Gastrocnemius medialis (tissue), 4 donors: ENCODE data around the gene PLOD3. TPM values are rescaled to one million over a fixed set of nuclear protein-coding genes. Genes with fewer than 3 reads are reported as not detected.
"Not testable (repeated sequence)": the region's sequence is repeated elsewhere in the genome, so short reads cannot be mapped to it uniquely, and the experiment has no call there.

Source experiments
- ATAC-seq, 2 donors: fragments of 150-250 bp; one replicate each; pipeline ENCODE4 v1.9.1; 2016
- DNase-seq, 2 donors: peaks; one replicate each; pipeline ENCODE4 v3.0.0-alpha.2; 2019
- H3K27ac ChIP-seq, 4 donors: fragments of 200-600 bp; sonication (generic); 1 replicate in 1 of 4; 2 replicates in 3 of 4; pipeline ENCODE4 v1.5.1; 2016 to 2018; ENCODE audit warnings: mild to moderate bottlenecking in 2 of 4, moderate library complexity in 1 of 4
- H3K27me3 ChIP-seq, 3 donors: fragments of 200-600 bp; sonication (generic) in 2 of 3; 1 replicate in 1 of 3; 2 replicates in 2 of 3; pipeline versions ENCODE4 v1.5.1 to v1.6.0; 2016 to 2019; ENCODE audit warnings: mild to moderate bottlenecking in 1 of 3, moderate library complexity in 1 of 3
- H3K36me3 ChIP-seq, 2 donors: fragments of 200-600 bp; sonication (generic) in 1 of 2; one replicate each; pipeline ENCODE4 v1.5.1; 2017 to 2018
- H3K4me1 ChIP-seq, 2 donors: fragments of 200-600 bp; sonication (generic) in 1 of 2; one replicate each; pipeline ENCODE4 v1.5.1; 2016 to 2017; ENCODE audit warnings: mild to moderate bottlenecking in 2 of 2
- H3K4me3 ChIP-seq, 4 donors: fragments of 200-600 bp; sonication (generic) in 3 of 4; 1 replicate in 1 of 4; 2 replicates in 3 of 4; pipeline ENCODE4 v1.5.1; 2016 to 2019; ENCODE audit warnings: mild to moderate bottlenecking in 2 of 4
- H3K9me3 ChIP-seq, 3 donors: fragments of 200-600 bp; sonication (generic) in 2 of 3; 1 replicate in 1 of 3; 2 replicates in 2 of 3; pipeline ENCODE4 v1.5.1; 2016 to 2019
- CTCF ChIP-seq, 5 experiments: fragments of 450-650 bp in 3 of 5; fragments of 200-600 bp in 2 of 5; sonication (generic) in 2 of 5; IDR thresholded peaks in 4 of 5; conservative IDR thresholded peaks in 1 of 5; 1 replicate in 4 of 5; 2 replicates in 1 of 5; pipeline ENCODE4 v1.5.1; 2016 to 2019; ENCODE audit warnings: antibody characterized with exemption in 5 of 5, mild to moderate bottlenecking in 3 of 5, moderate library complexity in 3 of 5
- POLR2A ChIP-seq, 2 donors: fragments of 450-650 bp; IDR thresholded peaks; one replicate each; pipeline ENCODE4 v1.6.1; 2017; ENCODE audit warnings: antibody characterized with exemption in 2 of 2, mild to moderate bottlenecking in 2 of 2, moderate library complexity in 2 of 2
- in situ Hi-C, 4 donors: fragments of 200-750 bp; cut with MboI; loops; one replicate each; pipeline versions ENCODE4 v1.15.0 to v1.8.0; 2017; ENCODE audit warnings: low sequenced_read_pairs in 4 of 4
- intact Hi-C: fragments of 100-400 bp; cut with DNase I; formaldehyde crosslinking; loops from one replicate; pipeline ENCODE4 v1.15.1; 2023; ENCODE audit warnings: low total_unique reads
- total RNA-seq, 4 donors: library from RNA; depleted of rRNA; stranded (reverse); fragments of >200 nt; gene quantifications; one replicate each; pipeline versions ENCODE4 v1.1.0 to v1.2.3, GENCODE V29; 2016

PLOD3 gene
- total RNA-seq = 10 to 100 TPM in 3 of 4 donors, 1 to 10 TPM in 1; 8.2 to 24.2 (median 15.5) TPM

- in situ Hi-C loops (no loop called here), intact Hi-C loops (loop anchor here (1.0 to 5.0 kb wide), 3 partner anchors 27 to 340 kb away; partner anchors contain the start of gene SRRT)
- Histone ChIP-seq H3K4me3 (peak within 1 kb of the TSS; percentile 68 to 91 (median 74)), H3K27ac (peak within 1 kb of the TSS; percentile 82 to 92 (median 88)), H3K36me3 (peaks cover 0 to 27% of the 10 kb centered on the region in 2 donors), H3K27me3 (no peaks in the 10 kb centered on the region), H3K4me1 (peaks cover 23 to 32% of the 10 kb centered on the region in 2 donors), H3K9me3 (no peaks in the 10 kb centered on the region)
- ATAC-seq (peak; percentile 98 to 99), DNase-seq (peak; percentile 95 to 96)
- TF ChIP-seq POLR2A (IDR thresholded peaks at IDR 0.05) = peak in 1 of 2 donors; percentile 16
- TF ChIP-seq CTCF (IDR thresholded peaks at IDR 0.05 in 4 of 5, conservative IDR thresholded peaks at IDR 0.05 in 1 of 5) = peak in 2 of 5 experiments; percentile 41 to 48
Measured at GRCh38 chr7:101217388-101218235, at the start of gene PLOD3, which contains the start of gene ZNHIT1. PLOD3 (minus strand) TSS chr7:101217581; CDS start chr7:101217274, 307 bp downstream. ZNHIT1 (plus strand) TSS chr7:101218165; CDS start chr7:101218196, 31 bp downstream.

GRCh38 chr7:101265622-101266516 lies 48.5 kb upstream of the PLOD3 start:
- DNase-seq (no peak), ATAC-seq (no peak)
- H3K36me3 ChIP-seq = no peaks in the 10 kb centered on the region
- H3K4me1 ChIP-seq = no peaks in the 10 kb centered on the region
- no peaks in the 10 kb centered on the region for H3K9me3 ChIP-seq
- in situ Hi-C loops (no loop called here), intact Hi-C loops (no loop called here)
- no peak overlapping the region for H3K27ac ChIP-seq
- no peak overlapping the region for H3K4me3 ChIP-seq
- peaks cover 0 to 15% (median 8%) of the 10 kb centered on the region in 3 donors for H3K27me3 ChIP-seq
- TF ChIP-seq CTCF (IDR thresholded peaks at IDR 0.05 in 4 of 5, conservative IDR thresholded peaks at IDR 0.05 in 1 of 5) (no peak), POLR2A (IDR thresholded peaks at IDR 0.05) (no peak)

- ATAC-seq, H3K4me1 ChIP-seq, in situ Hi-C loops, H3K36me3 ChIP-seq, intact Hi-C loops, DNase-seq, H3K27me3 ChIP-seq, H3K27ac ChIP-seq, H3K9me3 ChIP-seq, H3K4me3 ChIP-seq: not testable (repeated sequence)
Measured at GRCh38 chr7:101264102-101264706, 46.8 kb upstream of the PLOD3 start.

- Histone ChIP-seq H3K9me3 (no peaks in the 10 kb centered on the region), H3K27me3 (peaks cover 0 to 7% (median 3%) of the 10 kb centered on the region in 3 donors), H3K27ac (no peak overlapping the region), H3K36me3 (no peaks in the 10 kb centered on the region), H3K4me1 (no peaks in the 10 kb centered on the region), H3K4me3 (no peak overlapping the region)
- ATAC-seq (no peak), DNase-seq (no peak)
- intact Hi-C loops = loop anchor here (10.0 kb wide), 1 partner anchor 583 kb away; the partner anchor contains the start of gene GNB2
- TF ChIP-seq POLR2A (IDR thresholded peaks at IDR 0.05) = no peak
- in situ Hi-C loops = no loop called here
Measured at GRCh38 chr7:101258243-101258731, 40.9 kb upstream of the PLOD3 start.

DNA sequence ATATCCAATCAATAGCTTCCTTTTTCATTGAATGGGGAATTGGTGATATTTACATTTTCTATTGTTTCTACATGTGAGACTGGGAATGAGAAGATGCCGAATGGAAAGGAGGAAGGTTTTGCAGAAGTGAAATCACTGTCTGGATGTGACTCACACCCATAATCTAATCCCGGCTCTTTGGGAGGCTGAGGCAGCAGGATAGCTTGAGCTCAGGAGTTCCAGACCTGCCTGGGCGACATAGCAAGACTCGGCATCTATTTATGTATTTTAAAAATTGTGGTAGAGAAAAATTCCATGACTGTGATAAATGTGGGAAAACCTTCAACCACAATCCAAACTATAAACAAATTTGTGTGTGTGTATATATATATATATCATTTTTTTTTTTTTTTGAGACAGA lies 38.4 kb upstream of the PLOD3 start:
- H3K4me3 ChIP-seq = no peak overlapping the region
- no peaks in the 10 kb centered on the region for H3K36me3 ChIP-seq
- H3K27ac ChIP-seq = no peak overlapping the region
- H3K9me3 ChIP-seq = no peaks in the 10 kb centered on the region
- intact Hi-C loops (loop anchor here (10.0 kb wide), 1 partner anchor 581 kb away; the partner anchor contains the start of gene GNB2), in situ Hi-C loops (no loop called here)
- H3K27me3 ChIP-seq = peaks cover 0 to 4% (median 3%) of the 10 kb centered on the region in 3 donors
- TF ChIP-seq POLR2A (IDR thresholded peaks at IDR 0.05) (no peak), CTCF (IDR thresholded peaks at IDR 0.05 in 4 of 5, conservative IDR thresholded peaks at IDR 0.05 in 1 of 5) (no peak)
- ATAC-seq (no peak), DNase-seq (no peak)
- H3K4me1 ChIP-seq = peaks cover 8 to 11% of the 10 kb centered on the region in 2 donors

DNA sequence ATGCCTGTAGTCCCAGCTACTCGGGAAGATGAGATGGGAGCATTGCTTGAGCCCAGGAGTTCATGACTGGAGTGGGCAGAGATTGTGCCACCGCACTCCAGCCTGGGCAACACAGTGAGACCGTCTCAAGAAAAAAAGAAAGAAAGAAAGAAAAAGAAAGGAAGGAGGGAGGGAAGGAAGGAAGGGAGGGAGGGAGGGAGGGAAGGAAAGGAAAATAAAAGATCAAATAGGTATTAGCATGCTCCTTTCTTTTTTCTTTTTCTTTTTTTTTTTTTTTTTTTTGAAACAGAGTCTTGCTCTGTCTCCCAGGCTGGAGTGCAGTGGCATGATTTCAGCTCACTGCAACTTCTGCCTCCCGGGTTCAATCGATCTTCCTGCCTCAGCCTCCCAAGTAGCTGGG lies 35.8 kb upstream of the PLOD3 start:
- peak overlapping the region in 1 of 4 donors; percentile 91 for H3K4me3 ChIP-seq
- H3K27ac ChIP-seq, H3K9me3 ChIP-seq, H3K27me3 ChIP-seq, ATAC-seq, DNase-seq, in situ Hi-C loops: not testable (repeated sequence)
- peaks cover 14 to 15% of the 10 kb centered on the region in 2 donors for H3K4me1 ChIP-seq
- intact Hi-C loops = loop anchor here (2.0 to 10.0 kb wide), 2 partner anchors 34 to 578 kb away; partner anchors contain the start of genes GNB2 and ZNHIT1
- peaks cover 0 to 13% of the 10 kb centered on the region in 2 donors for H3K36me3 ChIP-seq
